Uterus (tissue), 4 donors: ENCODE data around the gene USP30. TPM values are rescaled to one million over a fixed set of nuclear protein-coding genes. Genes with fewer than 3 reads are reported as not detected.

Source experiments
- DNase-seq, 2 donors: peaks; one replicate each; pipeline ENCODE4 v3.0.0-alpha.2; 2019 to 2020
- H3K27ac ChIP-seq, 2 donors: fragments of 200-600 bp; sonication (generic); 1 replicate in 1 of 2; 2 replicates in 1 of 2; pipeline ENCODE4 v1.5.1; 2016 to 2018
- H3K27me3 ChIP-seq, 2 donors: fragments of 200-600 bp; sonication (generic); one replicate each; pipeline ENCODE4 v1.5.1; 2018 to 2019; ENCODE audit warnings: control low read depth in 1 of 2
- H3K36me3 ChIP-seq, 2 donors: fragments of 200-600 bp; sonication (generic); one replicate each; pipeline ENCODE4 v1.5.1; 2019; ENCODE audit warnings: control low read depth in 1 of 2
- H3K4me1 ChIP-seq, 2 donors: fragments of 200-600 bp; sonication (generic); one replicate each; pipeline ENCODE4 v1.5.1; 2018 to 2019; ENCODE audit warnings: control low read depth in 1 of 2
- H3K4me3 ChIP-seq, 2 donors: fragments of 200-600 bp; sonication (generic); 1 replicate in 1 of 2; 2 replicates in 1 of 2; pipeline ENCODE4 v1.5.1; 2018 to 2019; ENCODE audit warnings: mild to moderate bottlenecking in 1 of 2
- H3K9me3 ChIP-seq, 2 donors: fragments of 200-600 bp; sonication (generic); one replicate each; pipeline ENCODE4 v1.5.1; 2019; ENCODE audit warnings: control low read depth in 1 of 2
- POLR2A ChIP-seq, 2 donors: fragments of 450-650 bp; IDR thresholded peaks; one replicate each; pipeline ENCODE4 v1.6.1; 2016; ENCODE audit warnings: antibody characterized with exemption in 2 of 2, mild to moderate bottlenecking in 1 of 2, moderate library complexity in 1 of 2
- intact Hi-C: fragments of 100-400 bp; cut with DNase I; formaldehyde crosslinking; loops from one replicate; pipeline ENCODE4 v1.15.1; 2023; ENCODE audit warnings: low total_unique reads
- total RNA-seq, 4 donors: library from RNA; depleted of rRNA in 3 of 4; stranded (reverse); fragments of >200 nt in 3 of 4; gene quantifications; one replicate each; pipeline versions ENCODE4 v1.1.0 to v1.2.4, GENCODE V29; 2014 to 2023
- TF ChIP-seq, protein P1 (sequence below), 4 experiments: fragments of 200-600 bp in 2 of 4; fragments of 450-650 bp in 2 of 4; sonication (generic) in 2 of 4; IDR thresholded peaks; one replicate each; pipeline ENCODE4 v1.5.1; 2016 to 2019; ENCODE audit warnings: antibody characterized with exemption in 4 of 4, mild to moderate bottlenecking in 2 of 4, moderate library complexity in 1 of 4
- donor health status: DM: yes; HTN: yes; CAD: no.

The USP30 gene
- total RNA-seq, 4 donors from 2014 or later = 4.1 to 20.2 (median 14.9) TPM

- no peak overlapping the region for H3K27ac ChIP-seq
- H3K4me1 ChIP-seq = no peaks in the 10 kb centered on the region
- intact Hi-C loops = no loop called here
- DNase-seq = no peak
- TF ChIP-seq, protein P1, sequence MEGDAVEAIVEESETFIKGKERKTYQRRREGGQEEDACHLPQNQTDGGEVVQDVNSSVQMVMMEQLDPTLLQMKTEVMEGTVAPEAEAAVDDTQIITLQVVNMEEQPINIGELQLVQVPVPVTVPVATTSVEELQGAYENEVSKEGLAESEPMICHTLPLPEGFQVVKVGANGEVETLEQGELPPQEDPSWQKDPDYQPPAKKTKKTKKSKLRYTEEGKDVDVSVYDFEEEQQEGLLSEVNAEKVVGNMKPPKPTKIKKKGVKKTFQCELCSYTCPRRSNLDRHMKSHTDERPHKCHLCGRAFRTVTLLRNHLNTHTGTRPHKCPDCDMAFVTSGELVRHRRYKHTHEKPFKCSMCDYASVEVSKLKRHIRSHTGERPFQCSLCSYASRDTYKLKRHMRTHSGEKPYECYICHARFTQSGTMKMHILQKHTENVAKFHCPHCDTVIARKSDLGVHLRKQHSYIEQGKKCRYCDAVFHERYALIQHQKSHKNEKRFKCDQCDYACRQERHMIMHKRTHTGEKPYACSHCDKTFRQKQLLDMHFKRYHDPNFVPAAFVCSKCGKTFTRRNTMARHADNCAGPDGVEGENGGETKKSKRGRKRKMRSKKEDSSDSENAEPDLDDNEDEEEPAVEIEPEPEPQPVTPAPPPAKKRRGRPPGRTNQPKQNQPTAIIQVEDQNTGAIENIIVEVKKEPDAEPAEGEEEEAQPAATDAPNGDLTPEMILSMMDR (IDR thresholded peaks at IDR 0.05) = no peak
- TF ChIP-seq POLR2A (IDR thresholded peaks at IDR 0.05) = no peak
- no peaks in the 10 kb centered on the region for H3K27me3 ChIP-seq
- no peak overlapping the region for H3K4me3 ChIP-seq
- H3K9me3 ChIP-seq = no peaks in the 10 kb centered on the region
- H3K36me3 ChIP-seq = no peaks in the 10 kb centered on the region
These were observed 68.2 kb downstream of the USP30 start for GRCh38 chr12:109120557-109120956.

DNA sequence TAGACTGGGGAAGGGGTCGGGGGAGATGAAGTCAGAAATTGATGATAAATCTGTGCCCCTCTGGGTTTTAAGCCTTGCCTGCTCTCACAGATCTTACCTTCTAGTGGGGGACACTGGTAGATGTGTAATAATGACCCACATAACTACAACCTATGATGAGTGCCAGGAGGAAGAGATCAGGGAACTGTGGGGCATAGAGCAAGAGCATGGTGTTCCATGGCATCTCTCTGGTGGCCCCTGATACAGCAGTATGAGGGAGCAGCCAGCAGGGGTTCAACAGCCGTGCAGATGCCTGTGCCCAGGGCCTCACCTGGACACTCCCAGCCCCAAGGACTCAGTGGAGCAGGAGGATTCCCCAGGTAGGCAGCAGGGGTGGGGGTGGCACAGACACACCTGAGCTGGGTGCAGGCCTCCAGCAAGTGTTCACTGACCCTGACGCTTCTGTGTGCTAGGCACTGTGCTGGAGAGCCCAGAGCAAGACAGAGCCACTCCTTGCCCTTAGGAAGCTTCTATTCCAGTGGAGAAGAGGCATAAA is 69.0 kb downstream of the USP30 start:
- TF ChIP-seq, protein P1 (IDR thresholded peaks at IDR 0.05) = no peak
- no peak for TF ChIP-seq POLR2A (IDR thresholded peaks at IDR 0.05)
- no peak overlapping the region for H3K27ac ChIP-seq
- no peak for DNase-seq
- H3K4me1 ChIP-seq = no peaks in the 10 kb centered on the region
- intact Hi-C loops = no loop called here
- H3K4me3 ChIP-seq = no peak overlapping the region
- H3K27me3 ChIP-seq = no peaks in the 10 kb centered on the region
- H3K36me3 ChIP-seq = no peaks in the 10 kb centered on the region
- no peaks in the 10 kb centered on the region for H3K9me3 ChIP-seq

DNA sequence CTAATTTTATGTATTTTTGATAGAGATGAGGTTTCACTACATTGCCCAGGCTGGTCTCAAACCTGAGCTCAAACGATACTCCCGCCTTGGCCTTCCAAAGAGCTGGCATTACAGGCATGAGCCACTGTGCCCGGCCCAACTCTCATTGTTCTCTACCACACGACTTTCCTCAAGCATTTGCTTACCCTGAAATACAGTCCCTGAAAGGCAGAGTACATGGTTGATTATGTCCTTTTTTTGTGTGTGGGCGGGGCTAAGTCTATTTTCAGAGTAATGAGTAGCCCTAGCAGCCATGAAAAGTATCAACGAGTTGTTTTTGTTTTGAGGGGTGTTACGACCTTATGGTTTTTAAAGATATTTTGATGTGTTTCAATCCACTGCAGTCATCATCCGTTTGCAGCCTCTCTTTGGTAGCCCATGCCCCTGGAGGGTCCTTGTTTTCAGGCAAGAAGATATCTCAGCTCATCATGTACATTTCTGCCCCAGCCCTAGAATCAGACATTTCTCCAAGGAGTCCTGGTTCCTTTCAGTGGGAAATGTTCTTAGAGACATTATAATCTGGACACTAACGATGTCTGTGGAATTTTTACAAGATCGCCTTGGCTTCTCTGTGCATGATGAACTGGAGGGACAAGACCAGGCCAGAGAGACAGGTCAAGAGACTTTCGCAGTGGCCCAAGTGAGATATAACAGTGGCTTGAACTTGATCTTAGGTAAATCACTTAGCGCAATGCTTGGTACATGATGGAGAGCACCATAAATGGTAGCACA is 72.7 kb downstream of the USP30 start:
- H3K9me3 ChIP-seq = no peaks in the 10 kb centered on the region
- H3K4me1 ChIP-seq = no peaks in the 10 kb centered on the region
- no peak overlapping the region for H3K4me3 ChIP-seq
- no peaks in the 10 kb centered on the region for H3K27me3 ChIP-seq
- TF ChIP-seq, protein P1 (IDR thresholded peaks at IDR 0.05) = no peak
- no peak for TF ChIP-seq POLR2A (IDR thresholded peaks at IDR 0.05)
- H3K36me3 ChIP-seq = no peaks in the 10 kb centered on the region
- no peak for DNase-seq
- intact Hi-C loops = no loop called here
- H3K27ac ChIP-seq = no peak overlapping the region

DNA sequence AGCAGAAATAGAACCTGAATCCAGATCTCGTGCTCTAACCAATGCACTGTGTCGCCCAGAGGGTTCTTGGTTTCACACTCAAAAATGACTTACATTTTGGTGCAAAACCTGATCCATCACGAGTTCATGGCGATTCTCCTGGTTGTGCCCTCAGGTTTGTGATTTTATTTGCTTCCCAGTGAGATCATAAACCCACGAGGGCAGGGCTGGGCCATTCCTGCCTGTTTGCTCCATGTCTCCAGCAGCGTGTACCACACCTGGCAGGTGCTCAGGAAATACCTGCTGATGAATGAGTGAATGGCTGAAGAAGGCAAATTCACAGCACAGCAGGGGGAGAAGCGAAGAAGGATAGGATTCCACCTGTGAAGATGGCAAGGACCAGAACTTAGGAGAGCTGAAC is 73.4 kb downstream of the USP30 start:
- Histone ChIP-seq H3K36me3 (no peaks in the 10 kb centered on the region), H3K27ac (no peak overlapping the region), H3K9me3 (no peaks in the 10 kb centered on the region), H3K27me3 (no peaks in the 10 kb centered on the region), H3K4me3 (no peak overlapping the region), H3K4me1 (no peaks in the 10 kb centered on the region)
- intact Hi-C loops = no loop called here
- DNase-seq = no peak
- no peak for TF ChIP-seq POLR2A (IDR thresholded peaks at IDR 0.05)
- TF ChIP-seq, protein P1 (IDR thresholded peaks at IDR 0.05) = no peak

DNA sequence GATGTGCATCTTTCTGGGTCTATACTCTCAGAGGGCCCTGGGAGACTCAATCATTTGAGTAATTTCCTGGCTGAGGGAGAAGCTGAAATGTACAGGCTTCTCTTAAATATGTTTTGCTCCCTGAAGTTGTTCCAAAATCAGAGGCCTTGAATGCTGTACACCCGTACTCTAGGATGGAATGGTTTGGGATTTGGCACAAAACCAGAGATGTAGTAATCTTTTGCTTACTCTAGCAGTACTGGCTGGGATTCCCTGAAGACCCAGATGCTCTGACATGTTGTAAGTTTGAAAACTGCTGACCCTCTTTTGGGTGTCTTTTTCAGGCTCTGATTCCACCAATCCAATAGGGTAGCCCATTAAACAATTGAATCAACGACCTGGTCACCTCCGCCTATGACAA is 74.4 kb downstream of the USP30 start:
- Histone ChIP-seq H3K9me3 (no peaks in the 10 kb centered on the region), H3K36me3 (no peaks in the 10 kb centered on the region), H3K4me3 (no peak overlapping the region), H3K27me3 (no peaks in the 10 kb centered on the region), H3K4me1 (no peaks in the 10 kb centered on the region), H3K27ac (no peak overlapping the region)
- intact Hi-C loops = no loop called here
- TF ChIP-seq, protein P1 (IDR thresholded peaks at IDR 0.05) = no peak
- TF ChIP-seq POLR2A (IDR thresholded peaks at IDR 0.05) = no peak
- DNase-seq = no peak
